LHCN-M2 (cell line): ENCODE data around the gene MACROH2A1. TPM values are rescaled to one million over a fixed set of nuclear protein-coding genes. Genes with fewer than 3 reads are reported as not detected.

Experiments
- DNase-seq: peaks from one replicate; pipeline ENCODE4 v3.0.0-alpha.2; 2012; ENCODE audit warnings: low read depth
- total RNA-seq: library from RNA; depleted of rRNA; stranded (reverse); fragments of >200 nt; gene quantifications from 2 replicates; pipeline ENCODE4 v1.2.3, GENCODE V29; 2014

Gene MACROH2A1
- total RNA-seq, 1 experiment from 2014 or later = 175 TPM

DNA sequence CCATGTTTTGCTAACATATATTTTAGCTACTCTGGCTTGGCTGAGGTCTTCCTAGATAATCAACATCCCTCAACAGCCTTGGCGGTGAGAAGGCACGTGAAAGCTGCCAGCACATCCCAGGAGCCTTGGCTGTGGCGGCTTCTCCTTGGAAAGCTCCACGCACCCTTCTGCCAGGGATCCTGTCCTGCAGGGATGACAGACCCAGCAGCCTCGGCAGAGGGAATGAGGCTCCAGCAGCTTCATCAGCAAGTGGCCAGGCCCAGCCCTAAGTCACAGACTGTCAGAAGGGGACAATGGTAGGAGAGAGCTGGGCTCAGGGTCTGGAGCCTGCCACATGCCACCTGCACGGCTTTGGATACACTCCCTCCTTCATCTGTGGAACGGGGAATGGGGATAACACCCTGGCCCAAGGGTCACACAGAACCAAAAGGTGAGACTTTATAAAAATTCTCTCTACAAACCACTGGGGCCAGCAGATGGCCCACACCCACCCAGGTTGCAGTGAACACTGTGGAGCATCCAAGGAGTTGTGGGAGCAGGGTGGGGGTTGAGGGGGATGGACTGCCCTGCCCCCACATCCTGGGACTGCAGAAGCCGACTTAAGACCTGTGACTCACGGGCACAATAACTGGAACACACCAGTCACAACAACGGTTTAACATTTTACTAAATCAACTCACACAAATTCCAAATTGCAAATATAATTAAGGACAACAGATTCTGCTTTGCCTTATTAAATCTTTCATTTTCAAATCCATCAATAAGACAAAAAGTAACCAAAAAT, 65.1 kb downstream of the MACROH2A1 start:
- DNase-seq = no peak

GRCh38 chr5:135332519-135333150, 66.4 kb downstream of the MACROH2A1 start:
- DNase-seq = peak; percentile 60

DNA sequence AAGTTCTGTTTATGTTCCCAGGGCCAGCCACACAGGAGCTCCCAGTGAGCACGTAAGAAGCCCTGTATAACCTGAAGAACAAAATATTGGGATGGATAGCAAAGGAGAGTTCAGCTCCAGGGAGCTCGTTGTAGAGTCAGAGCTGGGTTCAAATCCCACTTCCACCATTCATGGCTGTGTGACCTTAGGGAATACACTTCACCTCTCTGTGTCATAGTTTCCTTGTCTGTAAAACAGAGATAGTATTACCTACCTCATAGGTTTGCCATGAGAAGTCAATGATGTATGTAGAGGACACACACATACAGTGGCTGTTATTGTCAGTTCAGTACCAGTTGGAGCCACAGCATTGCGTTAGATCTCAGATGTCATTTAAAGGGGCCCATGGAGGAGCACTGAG, 67.4 kb downstream of the MACROH2A1 start:
- no peak for DNase-seq

- no peak for DNase-seq
Observed at GRCh38 chr5:135330798-135331096, 68.3 kb downstream of the MACROH2A1 start.

DNA sequence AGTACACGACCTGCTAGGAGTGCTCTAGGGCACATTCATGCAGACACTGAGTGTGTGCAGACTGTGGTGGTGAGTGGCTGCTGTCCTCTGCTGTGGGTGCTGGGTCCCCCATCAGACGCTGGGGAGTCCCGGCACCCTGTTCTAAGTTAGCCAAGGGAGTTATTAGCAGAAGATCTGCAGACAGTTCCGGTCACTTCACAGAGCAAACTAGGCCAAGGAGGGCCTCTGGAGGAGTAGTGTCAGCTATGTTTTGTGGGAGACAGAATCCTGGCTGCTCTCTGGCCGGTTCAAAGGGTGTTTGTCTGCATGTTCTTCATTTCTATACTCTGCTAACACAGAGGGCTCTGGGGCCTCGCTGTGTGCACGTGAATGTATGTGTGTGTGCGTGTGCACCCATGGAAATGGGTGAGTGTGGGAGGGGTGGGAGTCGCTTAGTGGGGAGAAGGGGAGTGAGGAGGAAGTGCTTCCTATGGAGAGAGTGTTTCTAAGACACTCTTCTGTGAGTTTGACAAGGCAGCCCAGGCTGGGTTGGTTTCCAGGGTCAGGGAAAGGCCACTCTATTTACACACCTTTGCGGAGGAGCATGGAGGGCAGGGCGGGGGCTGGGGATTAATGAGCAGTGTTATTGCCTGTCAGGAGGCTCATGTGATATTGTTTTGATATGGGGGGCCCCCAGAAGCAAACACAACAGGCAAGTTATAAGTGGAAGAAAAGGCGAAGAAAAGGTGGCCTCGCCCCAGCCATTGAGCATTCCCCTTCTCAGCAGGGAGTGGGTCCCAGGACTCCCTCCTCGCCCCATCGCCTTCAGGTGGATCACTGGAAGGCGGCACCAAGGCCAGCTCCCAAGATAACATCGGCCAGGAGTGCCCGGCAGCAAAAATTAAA, 68.9 kb downstream of the MACROH2A1 start:
- DNase-seq = no peak

GRCh38 chr5:135329066-135329912, 69.7 kb downstream of the MACROH2A1 start:
- DNase-seq = no peak

DNA sequence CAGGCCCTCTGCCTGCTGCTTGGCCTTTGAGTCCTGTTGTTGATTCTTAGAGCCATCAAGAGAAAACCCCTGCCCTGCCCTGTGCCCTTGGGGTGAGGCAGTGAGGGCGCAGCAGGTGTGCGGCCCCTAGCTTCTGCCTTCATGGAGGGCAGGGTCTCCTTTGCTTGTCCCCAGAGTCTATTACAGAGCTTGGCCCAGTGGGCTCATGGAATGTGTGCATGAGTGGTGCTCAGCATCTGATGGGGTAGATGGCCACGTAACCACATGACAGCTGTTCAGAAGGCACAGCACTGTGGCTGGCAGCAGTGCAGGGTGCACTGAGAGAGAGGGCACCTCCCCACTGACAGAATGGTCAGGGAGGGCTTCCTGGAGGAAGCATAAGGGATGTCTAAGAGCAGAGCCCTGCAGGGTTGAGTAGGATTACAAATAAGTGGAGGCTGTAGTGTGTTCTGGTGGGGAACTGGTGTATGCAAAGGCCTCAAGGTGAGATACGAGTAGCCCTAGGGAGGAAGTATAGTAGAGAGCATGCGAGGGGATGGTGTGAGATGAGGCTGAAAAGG, 70.8 kb downstream of the MACROH2A1 start:
- DNase-seq = peak; percentile 50

DNA sequence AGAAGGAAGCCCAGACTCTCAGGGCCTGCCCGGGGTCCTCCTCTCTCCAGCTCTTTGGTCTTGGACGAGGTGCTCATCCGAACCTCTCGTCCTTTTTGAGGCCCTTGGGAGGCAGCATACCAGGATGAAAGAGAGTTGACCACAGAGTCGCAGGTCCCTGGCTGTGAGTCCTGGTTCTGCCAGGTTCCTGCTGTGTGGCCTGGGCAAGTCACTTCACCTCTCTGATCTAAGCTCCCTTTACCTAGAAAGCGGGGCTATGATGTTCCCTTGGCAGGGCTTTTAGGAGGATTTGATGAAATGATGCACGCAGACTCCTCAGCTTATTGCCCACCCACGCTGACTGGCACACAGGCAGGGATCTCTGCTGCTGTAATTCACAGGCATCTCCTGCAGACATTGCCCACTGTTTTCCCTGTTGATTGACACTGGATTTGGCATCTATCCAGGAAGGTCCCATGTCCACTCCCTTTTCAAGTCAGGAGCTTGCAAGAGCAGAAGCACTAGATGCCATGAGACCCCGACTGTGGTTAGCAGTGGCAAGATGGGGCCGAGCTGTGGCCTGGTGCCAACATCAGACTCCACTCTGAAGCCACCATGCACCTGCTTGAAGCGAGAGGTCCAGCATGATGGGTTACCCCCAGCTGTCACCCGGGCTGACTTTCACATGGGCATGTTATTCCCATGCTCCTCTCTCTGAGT, 71.5 kb downstream of the MACROH2A1 start:
- DNase-seq = peak; percentile 62

- DNase-seq = no peak
Observed at GRCh38 chr5:135326296-135327254, 72.5 kb downstream of the MACROH2A1 start.

- DNase-seq = no peak
Observed at GRCh38 chr5:135324897-135325650, 74.0 kb downstream of the MACROH2A1 start.

DNA sequence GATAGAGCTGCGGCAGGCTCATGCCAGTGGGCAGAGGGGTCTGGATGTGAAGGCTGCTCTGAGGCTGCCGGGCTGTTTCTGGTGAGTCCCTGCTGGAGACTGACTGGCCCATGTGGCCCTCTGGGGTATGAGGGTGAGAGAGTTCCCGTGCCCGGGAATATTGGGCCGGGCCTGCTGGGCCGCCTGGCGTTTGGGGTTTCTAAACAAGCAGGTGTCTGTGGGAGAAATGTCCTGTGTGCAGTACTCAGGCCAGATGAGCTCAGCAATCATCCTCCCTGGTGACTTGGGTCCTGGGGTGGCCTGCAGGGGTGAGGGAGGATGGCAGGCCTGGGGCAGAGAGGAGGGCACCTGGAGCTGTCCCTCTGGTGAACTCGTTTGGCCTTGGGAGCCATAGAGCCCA, 74.9 kb downstream of the MACROH2A1 start:
- DNase-seq = no peak

DNA sequence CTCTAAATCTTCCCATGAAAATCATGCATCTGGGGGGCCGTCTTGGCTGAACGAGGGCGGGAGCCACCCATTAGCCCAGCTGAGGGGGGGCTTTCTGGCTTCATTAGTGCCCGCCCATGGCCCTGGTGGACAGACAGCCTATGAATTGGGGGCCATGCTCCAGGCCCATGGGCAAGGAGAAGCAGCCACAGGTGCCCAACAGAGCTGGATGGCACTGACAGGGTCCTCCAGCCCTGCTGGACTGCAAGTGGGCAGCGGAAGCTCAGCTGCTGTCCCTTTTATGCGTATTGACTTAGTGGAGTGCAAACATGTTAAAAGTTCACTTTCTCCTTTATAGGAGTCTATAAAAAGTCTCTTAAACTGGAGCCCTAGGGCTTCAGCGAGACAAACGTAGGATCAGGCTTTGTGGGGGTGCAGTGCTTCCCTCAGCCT, 75.3 kb downstream of the MACROH2A1 start:
- DNase-seq = no peak

GRCh38 chr5:135323227-135323626, 75.8 kb downstream of the MACROH2A1 start:
- no peak for DNase-seq

DNA sequence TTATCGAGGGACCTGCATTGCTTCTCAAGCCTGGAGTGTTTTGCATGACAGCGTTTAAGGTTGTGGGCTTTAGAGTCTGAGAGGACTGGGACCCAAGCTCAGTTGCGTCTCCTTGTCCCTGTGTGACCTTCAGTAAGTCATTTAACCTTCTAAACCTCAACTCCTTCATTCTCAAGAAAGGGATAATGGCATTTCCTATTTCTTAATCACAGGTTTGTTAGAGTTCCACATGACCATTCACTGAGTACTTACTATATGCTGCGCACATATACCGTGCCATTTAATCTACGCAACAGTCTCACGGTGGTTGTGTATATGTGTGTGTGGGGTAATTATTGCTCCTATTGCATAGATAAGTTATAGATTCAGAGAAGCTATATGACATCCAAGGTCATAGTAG, 76.3 kb downstream of the MACROH2A1 start:
- DNase-seq = no peak

- DNase-seq = no peak
Observed at GRCh38 chr5:135322271-135322670, 76.8 kb downstream of the MACROH2A1 start.

GRCh38 chr5:135320718-135321484, 78.1 kb downstream of the MACROH2A1 start:
- DNase-seq = no peak

DNA sequence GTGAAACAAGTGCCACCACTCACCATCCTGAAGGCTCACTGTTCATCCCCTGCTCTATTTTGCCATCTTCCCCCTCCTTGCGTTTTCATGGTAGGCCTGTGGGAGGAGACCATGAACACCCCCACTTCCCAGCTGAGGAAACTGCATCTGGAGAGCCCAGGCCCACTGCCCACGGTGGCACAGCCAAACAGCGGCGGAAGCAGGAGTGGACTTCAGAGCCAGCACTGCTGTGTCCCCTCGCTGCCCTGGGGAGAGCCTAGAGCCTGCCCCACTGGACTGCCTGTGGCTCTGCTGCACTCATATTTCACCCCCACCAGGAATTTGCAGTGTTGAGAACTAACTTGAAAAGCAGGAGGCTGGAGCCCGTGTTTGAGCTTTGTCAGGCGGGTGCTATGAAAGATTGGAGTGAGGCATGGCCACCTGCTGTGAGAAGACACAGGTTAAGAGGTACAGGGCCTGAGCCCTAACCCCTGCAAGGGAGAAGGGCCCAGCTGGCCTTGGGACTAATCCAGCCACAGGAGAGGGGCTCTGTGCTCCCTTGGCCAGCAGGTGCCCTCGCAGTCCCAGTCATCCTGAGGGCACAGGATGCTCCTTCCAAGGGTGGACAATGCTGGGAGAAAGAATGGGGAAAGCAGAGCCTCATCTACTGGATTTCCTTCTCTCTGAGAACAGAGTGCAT, 79.0 kb downstream of the MACROH2A1 start:
- DNase-seq = no peak
